ENCODE data around the gene LYPD6B. TPM values are rescaled to one million over a fixed set of nuclear protein-coding genes. Genes with fewer than 3 reads are reported as not detected.
A peak's percentile ranks its signal among the peaks of the same experiment; 100 is the strongest.

The LYPD6B gene
- total and polyA plus RNA-seq, 7 donors: not detected

DNA sequence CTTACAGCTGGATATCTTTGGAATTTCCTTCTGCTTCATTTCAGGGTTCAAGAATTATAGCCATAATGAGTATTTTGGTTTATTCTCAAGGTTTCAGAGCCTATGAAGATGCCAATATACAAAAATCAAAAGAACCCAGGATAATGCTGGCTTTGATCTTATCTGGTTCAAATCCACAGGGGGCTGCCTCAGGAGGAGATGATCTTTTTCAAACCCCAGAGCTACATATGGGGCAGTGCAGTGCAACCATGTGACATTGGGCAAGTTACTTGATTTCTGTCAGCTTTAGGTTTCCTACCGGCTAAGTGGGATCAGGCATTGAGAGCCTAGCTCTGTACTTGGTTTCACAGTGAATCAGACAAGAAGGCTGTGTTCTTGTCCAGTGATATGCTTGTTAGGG is 23.0 kb upstream of the LYPD6B start:
- H3K36me3 ChIP-seq (ENCODE audit: insufficient read depth in 1 of 2, low read depth in 1 of 2): no peaks in the 10 kb centered on the region
- H3K27ac ChIP-seq: no peak overlapping the region
- intact Hi-C loops (cut with DNase I): loop anchor here in 1 of 2 donors (5.0 kb wide), 1 partner anchor 547 kb away; no protein-coding TSS in a partner anchor
- no peaks in the 10 kb centered on the region for H3K9me3 ChIP-seq
- TF ChIP-seq, protein P1, sequence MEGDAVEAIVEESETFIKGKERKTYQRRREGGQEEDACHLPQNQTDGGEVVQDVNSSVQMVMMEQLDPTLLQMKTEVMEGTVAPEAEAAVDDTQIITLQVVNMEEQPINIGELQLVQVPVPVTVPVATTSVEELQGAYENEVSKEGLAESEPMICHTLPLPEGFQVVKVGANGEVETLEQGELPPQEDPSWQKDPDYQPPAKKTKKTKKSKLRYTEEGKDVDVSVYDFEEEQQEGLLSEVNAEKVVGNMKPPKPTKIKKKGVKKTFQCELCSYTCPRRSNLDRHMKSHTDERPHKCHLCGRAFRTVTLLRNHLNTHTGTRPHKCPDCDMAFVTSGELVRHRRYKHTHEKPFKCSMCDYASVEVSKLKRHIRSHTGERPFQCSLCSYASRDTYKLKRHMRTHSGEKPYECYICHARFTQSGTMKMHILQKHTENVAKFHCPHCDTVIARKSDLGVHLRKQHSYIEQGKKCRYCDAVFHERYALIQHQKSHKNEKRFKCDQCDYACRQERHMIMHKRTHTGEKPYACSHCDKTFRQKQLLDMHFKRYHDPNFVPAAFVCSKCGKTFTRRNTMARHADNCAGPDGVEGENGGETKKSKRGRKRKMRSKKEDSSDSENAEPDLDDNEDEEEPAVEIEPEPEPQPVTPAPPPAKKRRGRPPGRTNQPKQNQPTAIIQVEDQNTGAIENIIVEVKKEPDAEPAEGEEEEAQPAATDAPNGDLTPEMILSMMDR (IDR thresholded peaks at IDR 0.05): no peak
- H3K4me3 ChIP-seq: no peak overlapping the region
- no peaks in the 10 kb centered on the region for H3K27me3 ChIP-seq (ENCODE audit: insufficient read depth in 3 of 3, low read length in 2 of 3)
- no peak for DNase-seq
- 72 to 84% (median 76%) methylated on average over 1 of the region's 1 CpG for WGBS, 3 donors
- no peaks in the 10 kb centered on the region for H3K4me1 ChIP-seq
- no peak for ATAC-seq

- intact Hi-C loops (cut with DNase I): loop anchor here in 1 of 2 donors (5.0 kb wide), 1 partner anchor 546 kb away; no protein-coding TSS in a partner anchor
- ATAC-seq (no peak), DNase-seq (no peak)
- TF ChIP-seq, protein P1 (IDR thresholded peaks at IDR 0.05): no peak
- no peaks in the 10 kb centered on the region for H3K36me3 ChIP-seq (ENCODE audit: insufficient read depth in 1 of 2, low read depth in 1 of 2)
- H3K27me3 ChIP-seq (ENCODE audit: insufficient read depth in 3 of 3, low read length in 2 of 3): no peaks in the 10 kb centered on the region
- no peaks in the 10 kb centered on the region for H3K9me3 ChIP-seq
- WGBS, 3 donors: 94 to 97% (median 95%) methylated on average over 4 of the region's 4 CpGs
- no peak overlapping the region for H3K4me3 ChIP-seq
- no peak overlapping the region for H3K27ac ChIP-seq
- H3K4me1 ChIP-seq: no peaks in the 10 kb centered on the region
These were observed 22.5 kb upstream of the LYPD6B start for GRCh38 chr2:149015926-149016563.

DNA sequence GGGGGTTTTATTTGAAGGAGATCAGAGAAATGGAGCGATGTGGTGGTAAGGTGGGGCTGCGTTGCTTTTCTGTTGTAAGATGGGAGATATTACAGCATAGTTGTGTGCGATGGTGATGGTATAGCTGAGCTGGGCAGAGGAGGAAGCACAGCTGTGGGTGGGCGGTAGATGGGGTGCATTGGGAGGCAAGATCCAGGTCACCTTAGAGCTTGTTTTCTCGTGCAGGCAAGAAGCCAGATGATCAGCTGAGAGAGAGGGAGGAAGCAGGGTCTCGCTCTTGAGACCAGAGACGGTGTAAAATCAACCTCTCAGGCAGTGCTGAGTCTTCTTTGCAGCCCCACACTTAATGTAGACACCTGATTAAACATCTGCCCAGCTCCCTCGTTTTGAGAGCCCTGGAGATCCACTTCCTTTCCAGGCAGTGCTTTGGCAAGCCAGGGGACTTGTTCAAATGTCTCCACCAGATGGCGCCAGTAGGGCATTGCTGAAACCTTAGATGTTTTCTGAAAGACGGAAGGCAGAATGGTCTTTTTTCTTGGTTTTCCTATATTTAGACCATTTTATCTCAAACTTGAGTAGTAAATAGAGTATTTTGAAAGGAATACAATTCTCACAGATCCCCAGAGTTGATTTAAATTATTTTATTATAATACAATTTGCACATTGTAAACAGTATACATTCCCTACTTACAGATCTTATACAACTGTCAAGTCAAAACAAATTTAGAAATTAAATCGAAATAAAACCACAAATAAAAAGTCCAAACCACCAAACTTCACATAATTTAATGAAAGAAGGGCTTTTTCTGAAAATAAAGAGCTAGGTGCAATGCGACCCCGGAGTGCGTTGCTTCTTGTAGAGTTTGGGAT is 21.1 kb upstream of the LYPD6B start:
- ATAC-seq: peak in 3 of 4 donors; percentile 51 to 77 (median 63)
- Histone ChIP-seq H3K4me3 (no peak overlapping the region), H3K36me3 (ENCODE audit: insufficient read depth in 1 of 2, low read depth in 1 of 2) (no peaks in the 10 kb centered on the region), H3K4me1 (no peaks in the 10 kb centered on the region), H3K27ac (no peak overlapping the region), H3K27me3 (ENCODE audit: insufficient read depth in 3 of 3, low read length in 2 of 3) (no peaks in the 10 kb centered on the region), H3K9me3 (no peaks in the 10 kb centered on the region)
- TF ChIP-seq, protein P1 (IDR thresholded peaks at IDR 0.05): peak; percentile 82
- DNase-seq: peak; percentile 58 to 77
- 48 to 54% (median 50%) methylated on average over 14 of the region's 14 CpGs for WGBS, 3 donors
- intact Hi-C loops (cut with DNase I): loop anchor here in 1 of 2 donors (5.0 kb wide), 1 partner anchor 545 kb away; no protein-coding TSS in a partner anchor

DNA sequence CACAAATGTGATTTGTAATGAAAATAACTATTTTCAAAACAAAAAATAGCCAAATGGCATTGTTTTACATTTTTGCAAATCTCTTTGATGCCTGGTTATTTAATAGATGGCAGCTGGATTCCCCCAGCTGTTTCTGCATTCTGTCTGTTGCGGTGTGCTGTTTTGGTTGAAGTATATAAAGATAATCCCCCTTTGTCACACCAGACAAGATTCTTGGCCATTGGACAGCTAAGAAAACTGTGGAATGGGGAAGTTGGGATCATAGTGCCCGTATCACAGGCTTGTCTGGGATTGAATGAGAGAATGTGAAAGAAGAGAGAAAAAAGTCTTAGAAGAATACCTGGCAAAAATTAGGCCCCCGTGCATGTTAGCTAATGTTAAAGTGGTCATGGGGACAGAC is 19.5 kb upstream of the LYPD6B start:
- no peak for DNase-seq
- Histone ChIP-seq H3K4me3 (no peak overlapping the region), H3K27me3 (ENCODE audit: insufficient read depth in 3 of 3, low read length in 2 of 3) (no peaks in the 10 kb centered on the region), H3K4me1 (no peaks in the 10 kb centered on the region), H3K36me3 (ENCODE audit: insufficient read depth in 1 of 2, low read depth in 1 of 2) (no peaks in the 10 kb centered on the region), H3K9me3 (no peaks in the 10 kb centered on the region), H3K27ac (no peak overlapping the region)
- intact Hi-C loops (cut with DNase I): loop anchor here (2.0 to 5.0 kb wide), 2 partner anchors 540 to 543 kb away; no protein-coding TSS in a partner anchor
- TF ChIP-seq, protein P1 (IDR thresholded peaks at IDR 0.05): no peak
- WGBS, 3 donors: 50 to 58% (median 52%) methylated on average over 3 of the region's 3 CpGs
- no peak for ATAC-seq
